GM19455 (cell line): ENCODE data around the gene MYO18B.
"Not testable (repeated sequence)": the region's sequence is repeated elsewhere in the genome, so short reads cannot be mapped to it uniquely, and the experiment has no call there.

Experiments
- ATAC-seq: cut with Tn5 transposase; IDR thresholded peaks from one replicate; pipeline ENCODE4 v1.9.1; 2021; ENCODE audit not compliant: unreplicated experiment

MYO18B gene, protein sequence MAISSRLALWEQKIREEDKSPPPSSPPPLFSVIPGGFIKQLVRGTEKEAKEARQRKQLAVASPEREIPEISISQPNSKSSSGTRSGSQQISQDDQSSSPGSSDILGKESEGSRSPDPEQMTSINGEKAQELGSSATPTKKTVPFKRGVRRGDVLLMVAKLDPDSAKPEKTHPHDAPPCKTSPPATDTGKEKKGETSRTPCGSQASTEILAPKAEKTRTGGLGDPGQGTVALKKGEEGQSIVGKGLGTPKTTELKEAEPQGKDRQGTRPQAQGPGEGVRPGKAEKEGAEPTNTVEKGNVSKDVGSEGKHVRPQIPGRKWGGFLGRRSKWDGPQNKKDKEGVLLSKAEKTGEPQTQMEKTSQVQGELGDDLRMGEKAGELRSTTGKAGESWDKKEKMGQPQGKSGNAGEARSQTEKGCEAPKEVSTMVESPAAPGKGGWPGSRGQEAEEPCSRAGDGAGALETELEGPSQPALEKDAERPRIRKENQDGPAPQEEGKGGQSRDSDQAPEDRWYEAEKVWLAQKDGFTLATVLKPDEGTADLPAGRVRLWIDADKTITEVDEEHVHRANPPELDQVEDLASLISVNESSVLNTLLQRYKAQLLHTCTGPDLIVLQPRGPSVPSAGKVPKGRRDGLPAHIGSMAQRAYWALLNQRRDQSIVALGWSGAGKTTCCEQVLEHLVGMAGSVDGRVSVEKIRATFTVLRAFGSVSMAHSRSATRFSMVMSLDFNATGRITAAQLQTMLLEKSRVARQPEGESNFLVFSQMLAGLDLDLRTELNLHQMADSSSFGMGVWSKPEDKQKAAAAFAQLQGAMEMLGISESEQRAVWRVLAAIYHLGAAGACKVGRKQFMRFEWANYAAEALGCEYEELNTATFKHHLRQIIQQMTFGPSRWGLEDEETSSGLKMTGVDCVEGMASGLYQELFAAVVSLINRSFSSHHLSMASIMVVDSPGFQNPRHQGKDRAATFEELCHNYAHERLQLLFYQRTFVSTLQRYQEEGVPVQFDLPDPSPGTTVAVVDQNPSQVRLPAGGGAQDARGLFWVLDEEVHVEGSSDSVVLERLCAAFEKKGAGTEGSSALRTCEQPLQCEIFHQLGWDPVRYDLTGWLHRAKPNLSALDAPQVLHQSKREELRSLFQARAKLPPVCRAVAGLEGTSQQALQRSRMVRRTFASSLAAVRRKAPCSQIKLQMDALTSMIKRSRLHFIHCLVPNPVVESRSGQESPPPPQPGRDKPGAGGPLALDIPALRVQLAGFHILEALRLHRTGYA (N-terminal part only)

DNA sequence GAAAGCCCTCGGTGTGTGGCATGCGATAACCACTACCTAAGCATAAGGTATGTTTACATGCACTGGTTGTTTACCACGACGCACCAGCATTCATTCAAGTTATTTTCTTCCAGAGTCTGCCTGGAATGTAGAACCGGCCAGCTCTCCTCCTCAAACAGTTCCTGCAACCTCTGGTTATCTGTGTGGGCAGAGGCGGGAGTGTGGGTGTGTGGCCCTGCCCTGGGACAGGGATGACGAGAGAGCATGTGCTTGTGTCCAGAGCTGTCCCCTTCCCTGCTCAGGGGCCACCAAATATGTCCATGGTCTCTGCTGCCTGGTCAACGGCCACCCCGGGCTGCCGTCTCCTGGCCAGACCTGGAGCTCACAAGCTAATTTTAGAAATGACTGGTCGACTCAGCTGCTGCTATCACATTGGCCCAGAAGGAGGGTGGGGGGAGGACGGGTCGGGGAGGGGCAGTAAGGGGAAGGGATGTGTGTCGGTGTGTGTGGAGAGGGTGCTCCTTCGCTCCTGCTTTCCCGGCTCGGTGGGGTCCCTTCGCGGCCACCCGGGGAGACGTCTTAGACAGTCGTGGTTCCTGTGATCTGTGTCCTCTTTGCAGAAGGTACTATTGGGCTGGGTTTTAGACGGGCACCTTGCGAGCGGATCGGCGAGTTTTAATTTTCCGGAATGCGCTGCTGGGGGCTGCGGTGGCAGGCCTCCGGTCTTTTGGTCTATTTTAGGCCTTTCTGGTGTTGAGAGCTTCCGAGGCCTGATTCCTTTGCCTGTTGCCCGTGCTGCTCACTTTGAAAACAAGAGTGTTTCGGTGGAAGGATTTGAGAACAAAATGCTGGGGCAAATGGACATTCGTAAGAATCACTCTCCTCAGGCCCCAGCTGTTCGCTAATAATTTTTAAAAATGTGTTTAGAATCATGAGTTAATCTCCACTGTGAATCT, at the start of gene MYO18B:
Gene MYO18B (plus strand): TSS at position 497 of the 935 bp plus-strand sequence. CDS start 18,905 bp downstream, outside the sequence.
- ATAC-seq = no peak

DNA sequence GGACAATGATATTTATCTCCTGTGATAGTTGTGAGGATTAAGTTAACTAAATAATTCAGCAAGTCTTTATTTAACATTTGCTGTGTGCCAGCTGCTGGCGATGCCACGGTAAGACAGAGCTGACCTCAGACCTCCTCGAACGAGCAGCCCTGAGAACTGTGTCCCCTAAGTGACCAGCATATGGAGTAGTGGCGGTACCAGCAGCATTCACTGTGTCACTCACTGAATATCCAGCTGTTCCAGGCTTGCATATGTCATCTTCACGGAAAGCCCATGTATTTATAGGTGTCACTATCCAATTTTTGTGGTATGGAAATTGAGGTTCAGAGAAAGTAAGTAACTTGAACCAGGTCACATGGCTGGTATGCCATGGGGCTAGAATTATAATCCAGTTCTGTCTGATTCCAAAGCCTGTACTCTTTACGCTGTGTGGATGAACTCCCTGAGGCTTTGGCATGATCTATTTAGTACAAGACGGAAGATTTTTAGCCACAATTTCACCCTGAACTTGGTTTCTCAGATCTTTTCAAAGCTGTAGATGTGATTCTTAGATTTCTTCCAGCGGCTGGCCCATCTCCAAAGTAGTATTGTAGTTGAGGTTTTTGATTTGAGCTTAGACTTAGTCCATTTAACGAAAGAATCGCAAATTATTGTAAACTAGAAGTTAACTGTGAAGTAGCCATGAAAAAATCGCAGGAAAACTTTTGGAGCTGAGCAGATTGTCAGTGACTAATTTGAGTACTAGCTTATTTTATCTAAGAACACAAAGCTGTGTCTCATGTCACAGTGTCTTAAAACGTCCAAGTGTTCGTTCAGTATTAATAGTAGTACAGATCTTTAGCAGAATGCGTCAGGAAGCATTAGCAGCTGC, 49.4 kb upstream of the MYO18B start:
- no peak for ATAC-seq

DNA sequence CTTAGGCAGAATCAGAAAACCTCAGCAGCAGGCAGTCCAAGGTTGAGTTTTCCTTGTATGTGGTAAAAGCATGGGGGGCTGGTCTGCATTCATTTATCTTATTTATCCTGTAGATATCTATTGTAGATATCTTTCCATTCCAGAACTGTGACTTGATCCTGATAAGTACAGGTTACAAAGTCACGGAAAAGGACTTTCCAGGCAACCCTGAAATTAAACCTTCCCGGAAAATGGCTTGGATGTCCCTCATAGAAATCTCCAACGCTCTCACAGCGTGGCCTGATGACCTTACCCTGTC, 48.8 kb upstream of the MYO18B start:
- no peak for ATAC-seq

DNA sequence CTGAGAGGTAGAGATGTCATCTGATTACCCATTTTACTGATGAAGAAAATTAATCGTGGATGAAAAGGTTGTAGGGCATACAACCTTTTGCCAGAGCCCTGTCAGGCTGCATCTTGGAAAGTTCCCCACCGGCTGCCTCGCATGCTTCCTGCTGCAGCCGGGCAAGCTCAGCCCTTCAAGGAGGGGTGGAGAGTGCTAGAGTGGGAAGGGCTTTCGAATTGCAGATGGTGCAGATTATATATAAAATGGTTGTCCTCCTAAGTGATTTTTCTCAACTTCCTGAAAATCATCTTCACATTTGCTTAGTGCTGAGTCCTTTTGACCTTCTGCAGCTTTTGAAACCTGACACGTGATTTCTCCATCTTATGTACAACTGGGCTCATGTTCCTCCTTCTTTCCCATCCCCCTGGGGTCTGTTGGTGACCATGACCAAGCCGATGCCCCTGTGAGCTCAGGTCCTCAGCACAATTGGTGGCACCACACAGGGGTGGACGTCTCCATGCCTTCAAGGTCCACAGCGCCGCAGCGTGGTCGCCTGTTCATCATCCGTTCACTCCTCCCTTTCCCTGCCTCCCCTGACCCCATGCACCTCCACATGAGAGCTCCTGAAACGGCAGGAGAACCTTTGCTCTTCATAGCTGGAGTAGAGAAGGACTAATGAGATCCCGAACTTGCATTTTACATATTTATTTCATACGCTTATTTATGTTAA, 47.6 kb upstream of the MYO18B start:
- no peak for ATAC-seq

DNA sequence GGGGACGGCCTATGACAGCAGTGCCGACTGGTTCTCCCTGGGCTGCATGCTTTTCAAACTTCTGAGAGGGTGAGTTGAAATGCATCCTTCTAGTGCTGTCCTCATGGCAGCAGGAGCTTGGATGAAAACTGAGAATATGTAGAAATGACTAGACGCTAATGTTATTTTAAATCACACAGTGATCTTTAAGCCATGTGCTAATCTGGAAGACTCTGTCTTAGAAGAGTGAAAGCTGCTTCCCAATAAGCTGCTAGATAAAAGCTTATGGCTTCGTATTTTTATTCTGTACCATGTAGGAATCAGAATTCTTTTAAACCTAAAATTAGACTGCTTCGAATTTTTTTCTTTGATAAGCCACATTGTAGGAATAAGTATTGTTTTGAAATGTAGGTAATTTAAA, 46.8 kb upstream of the MYO18B start:
- ATAC-seq = no peak

DNA sequence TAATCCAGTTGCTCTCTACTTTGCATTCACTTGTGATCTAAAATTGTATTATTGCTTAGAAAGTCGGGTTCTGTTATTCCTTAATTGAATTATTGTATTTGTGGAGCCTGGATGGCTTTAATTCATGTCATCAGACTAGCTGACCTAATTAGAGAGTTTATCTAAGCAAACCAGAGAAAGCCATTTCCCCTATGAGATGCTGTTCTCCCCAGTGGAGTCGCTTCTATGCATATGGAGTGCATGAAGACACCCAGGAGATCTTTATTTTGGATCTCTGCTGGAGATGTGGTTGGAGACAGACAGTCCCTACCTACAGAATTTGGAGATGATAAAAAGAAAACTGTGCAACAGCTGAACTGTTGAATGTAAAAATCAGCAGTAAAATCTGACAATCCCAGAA, 45.2 kb upstream of the MYO18B start:
- ATAC-seq = no peak

DNA sequence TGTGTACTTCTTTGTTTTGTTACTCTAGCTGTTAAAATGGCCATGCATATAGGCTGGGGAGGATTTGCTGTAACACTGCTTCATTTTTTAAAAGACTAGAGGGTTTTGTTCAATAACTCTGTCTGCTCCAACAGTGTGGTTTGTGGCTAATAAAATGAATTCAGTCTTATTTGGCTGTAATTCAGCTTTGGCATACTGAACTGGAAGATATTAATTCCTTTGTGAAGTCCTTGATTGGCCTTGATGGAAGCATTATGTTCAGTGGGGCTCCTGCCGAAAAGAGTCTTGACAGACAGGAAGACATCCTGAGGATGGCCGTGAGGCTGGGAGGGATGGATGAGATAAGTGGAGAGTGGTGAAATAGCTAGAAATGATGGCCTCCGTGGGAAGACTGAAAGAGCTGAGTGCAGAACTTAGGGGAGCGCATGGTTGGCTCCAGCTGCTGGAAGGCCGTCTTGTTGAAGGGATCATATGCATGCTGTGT, 44.8 kb upstream of the MYO18B start:
- no peak for ATAC-seq

DNA sequence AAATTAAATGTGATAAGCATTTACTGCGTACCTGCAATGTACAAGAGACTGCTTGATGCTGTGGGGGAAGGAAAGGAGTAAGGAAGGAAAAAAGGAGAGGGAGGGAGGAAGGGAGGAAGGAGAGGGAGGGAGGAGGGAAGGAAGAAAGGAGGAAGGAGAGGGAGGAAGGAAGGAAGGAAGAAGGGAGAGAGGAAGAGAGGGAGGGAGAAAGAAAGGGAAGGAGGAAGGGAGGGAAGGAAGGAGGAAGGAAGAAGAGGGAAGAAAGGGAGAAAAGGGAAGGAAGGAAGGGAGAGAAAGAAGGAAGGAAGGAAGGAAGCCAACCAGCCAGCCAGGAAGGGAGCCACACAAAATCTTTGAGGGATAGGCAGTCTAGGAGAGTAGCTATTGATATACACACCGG, 44.0 kb upstream of the MYO18B start:
- ATAC-seq = no peak

DNA sequence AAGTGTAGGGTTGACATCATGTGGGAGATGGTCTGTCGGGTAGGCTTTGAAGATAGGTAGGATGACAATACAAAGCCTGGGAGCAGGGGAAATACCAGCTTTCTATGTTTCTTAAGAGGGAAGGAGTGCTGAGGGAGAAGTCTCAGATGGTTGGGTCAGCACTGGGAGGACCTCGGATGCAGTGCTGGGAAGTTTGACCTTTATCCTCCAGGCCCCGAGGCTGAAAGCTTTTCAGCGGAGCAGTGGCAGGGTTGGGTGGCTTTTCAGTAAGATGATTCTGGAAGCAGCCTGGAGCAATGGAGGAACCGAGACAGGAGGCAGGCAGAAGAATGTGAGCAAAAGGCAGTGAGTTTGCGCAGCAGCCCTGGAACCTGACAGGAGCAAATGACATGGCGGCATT, 43.5 kb upstream of the MYO18B start:
- no peak for ATAC-seq

DNA sequence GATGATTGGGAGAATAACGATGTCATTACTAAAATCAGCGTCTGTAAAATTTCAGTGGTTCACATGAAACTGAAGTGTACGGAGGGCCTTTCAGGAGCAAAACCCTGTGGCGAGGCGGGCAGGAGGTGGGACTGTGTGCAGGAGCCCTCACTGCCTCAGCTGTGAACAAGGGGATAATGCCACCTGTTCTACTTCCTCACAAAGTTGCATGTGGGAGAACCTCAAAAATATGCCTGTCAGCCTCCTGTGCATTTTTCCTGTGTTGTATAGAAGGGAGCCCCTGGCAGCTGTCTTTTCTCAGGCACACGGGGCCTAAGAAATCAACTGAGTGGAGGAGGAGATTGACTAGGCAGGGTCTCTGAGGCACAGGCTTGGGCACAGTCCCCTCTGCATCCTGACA, 43.0 kb upstream of the MYO18B start:
- no peak for ATAC-seq

DNA sequence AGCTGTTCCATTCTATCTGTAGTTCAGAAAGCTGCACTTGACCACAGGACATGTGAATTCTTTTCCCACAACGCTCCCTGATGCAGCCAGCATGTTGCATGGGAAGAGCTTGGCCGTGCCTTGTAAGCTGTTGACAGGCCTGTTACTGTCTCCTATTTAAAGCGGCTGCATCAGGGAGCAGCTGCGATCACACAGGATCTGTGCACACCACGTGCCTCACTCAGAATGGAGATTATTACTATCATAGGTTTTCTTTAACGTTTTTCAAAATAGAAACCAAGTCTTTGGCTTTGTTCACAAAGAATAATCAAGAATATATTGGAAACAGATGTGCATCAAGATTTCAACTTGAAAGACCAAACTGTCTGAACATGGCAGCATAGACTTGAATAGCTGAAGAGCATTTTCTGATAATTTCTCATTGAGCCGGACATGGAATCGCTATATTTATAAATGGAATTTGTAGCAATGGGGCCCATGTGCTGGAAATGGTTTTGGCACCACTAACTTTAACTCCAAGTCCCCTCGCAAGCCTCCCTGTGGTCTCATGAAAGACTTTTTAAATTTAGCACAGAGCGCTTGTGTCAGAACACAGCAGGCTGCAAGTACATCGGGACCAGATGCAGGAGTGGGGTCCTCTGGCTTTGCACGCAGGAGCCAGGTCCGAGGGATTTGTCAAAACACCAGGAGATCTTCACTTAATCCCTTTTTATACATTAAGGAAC, 40.8 kb upstream of the MYO18B start:
- no peak for ATAC-seq

DNA sequence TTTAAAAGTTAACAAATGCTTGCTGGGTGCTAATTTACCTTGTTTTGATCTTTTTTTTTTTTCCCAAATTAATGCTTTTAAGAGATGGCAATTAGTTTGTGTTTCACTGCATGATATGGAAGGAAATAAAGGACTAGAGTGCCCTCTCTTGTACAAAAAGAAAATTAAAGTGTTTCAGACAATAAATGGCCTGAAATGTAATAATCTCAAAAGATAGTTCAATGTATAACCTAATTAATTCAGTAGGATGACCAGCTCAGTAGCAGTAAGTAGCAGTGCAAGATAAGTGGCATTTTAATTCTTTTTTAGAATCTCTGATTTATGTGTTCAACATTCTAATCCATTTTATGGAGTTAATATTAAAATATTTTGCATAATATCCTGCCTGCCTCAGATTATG, 39.9 kb upstream of the MYO18B start:
- ATAC-seq = no peak

DNA sequence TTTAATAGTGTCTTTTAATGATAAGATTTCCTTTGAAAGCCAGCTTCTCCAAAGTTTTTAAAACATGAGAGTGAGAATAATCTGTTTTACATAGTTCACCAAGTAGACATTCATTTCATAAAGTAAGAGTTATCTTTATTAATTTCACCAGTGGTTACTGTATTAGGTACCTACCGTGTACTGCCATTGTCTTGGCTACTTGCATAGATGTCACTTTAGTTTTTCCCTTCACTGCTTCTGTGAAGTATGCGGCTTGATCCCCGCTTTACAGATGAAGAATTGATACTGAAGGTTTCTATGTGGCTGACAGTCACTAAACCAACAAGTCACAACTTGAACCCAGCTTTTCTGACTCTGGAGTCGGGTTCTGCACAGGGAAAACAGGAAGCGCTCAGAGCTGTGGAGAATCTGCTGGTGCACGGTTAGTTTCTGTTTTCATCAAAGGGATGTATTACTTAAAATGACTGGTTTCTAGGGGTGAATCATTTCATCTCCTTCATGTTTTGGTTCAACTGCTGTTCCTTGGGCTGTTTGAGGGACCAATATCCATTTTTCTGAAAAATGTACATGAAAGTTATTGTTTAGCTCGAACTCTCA, 39.3 kb upstream of the MYO18B start:
- no peak for ATAC-seq

DNA sequence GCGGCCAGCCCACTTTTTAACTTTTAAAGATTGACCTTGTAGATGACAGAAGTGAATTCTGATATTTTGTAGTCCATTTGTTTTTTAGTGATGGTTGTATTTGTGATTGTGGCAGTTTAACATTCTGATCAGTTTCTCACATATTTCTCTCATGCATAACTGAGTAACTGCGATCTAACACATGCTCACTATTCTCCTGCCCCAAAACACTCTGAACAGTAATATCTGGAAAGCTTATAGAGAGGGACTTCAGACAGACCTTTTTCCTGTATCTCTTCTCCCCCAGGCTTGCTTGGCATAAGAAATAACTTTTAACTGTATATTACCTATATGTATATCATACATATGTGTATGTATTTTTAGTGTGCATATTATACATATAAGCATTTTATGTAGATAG, 37.3 kb upstream of the MYO18B start:
- no peak for ATAC-seq

DNA sequence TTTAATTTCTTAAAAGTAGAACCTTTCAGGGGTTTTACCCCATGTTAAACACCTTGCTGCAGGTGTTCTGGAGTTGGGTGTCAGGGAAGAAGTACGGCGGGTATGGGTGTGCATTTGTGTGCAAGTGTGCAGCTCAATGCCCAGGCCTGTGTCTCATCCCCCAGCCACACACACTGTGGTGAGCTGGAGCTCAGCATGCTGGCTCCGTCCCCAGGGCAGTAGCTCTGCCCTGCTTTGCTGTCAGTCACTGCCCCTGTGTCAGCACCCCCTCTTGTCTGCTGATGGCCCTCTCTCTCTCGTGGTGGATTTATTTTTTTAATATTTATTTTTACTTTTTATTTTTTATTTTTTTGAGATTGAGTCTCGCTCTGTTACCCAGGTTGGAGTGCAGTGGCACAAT, 35.8 kb upstream of the MYO18B start:
- no peak for ATAC-seq

DNA sequence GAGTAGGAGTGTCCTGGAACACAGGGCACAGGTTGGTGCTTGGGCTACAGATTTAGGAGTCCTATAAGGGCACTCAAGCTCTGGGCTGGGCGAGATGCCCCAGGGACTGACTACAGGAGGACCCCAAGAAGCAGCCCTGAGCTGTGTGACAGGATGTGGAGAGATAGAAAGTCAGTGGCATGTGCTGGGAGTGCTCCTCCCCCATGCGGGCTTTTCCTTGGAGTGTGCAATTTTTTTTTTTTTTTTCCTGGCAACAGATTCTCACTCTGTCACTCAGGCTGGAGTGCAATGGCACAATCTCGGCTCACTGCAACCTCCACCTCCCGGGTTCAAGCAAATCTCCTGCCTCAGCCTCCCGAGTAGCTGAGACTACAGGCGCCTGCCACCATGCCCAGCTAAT, 33.6 kb upstream of the MYO18B start:
- not testable (repeated sequence) for ATAC-seq

DNA sequence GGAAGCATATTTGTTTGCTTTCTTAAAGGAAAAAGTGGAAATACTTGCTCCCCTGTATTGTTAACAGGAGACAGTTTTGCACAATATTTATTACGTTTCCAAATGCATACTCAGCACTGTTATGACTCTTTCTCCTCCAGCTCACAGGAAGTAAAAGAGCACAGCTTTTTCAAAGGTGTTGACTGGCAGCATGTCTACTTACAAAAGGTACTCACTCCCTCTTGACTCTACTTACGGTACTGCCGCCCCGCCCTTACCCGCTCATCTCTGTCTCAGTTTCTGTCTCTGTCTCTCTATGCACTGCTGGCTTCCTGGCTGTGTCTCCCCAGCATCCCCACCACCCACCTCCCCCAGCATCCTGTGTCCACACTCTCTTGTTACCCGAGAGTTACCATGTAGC, 32.2 kb upstream of the MYO18B start:
- no peak for ATAC-seq

DNA sequence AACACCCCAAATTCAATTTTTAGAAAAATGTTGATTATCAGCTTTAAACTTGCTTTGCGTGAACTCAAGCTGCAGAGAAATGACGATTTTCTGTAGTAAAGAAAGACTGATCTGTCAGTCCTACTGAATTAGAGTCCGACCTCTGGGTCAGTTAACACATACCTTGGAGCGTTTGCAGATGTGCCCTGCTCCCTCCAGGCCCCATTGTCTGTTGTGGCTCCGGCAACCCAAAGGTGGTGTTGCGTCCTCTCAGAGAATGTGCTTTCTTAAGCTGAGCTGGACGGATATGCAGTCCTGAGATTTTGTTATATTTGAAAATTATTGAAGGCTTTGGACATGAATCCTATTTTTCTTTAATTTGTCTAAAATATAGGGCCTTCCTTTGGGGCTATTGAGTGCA, 31.5 kb upstream of the MYO18B start:
- ATAC-seq = no peak
